Testis (tissue), 2 donors: ENCODE results near the gene BCL11B.

Experiments
- CTCF ChIP-seq, 3 experiments: fragments of 450-650 bp in 2 of 3; fragments of 200-600 bp in 1 of 3; sonication (generic) in 1 of 3; IDR thresholded peaks; one replicate each; pipeline ENCODE4 v1.5.1; 2016 to 2019; ENCODE audit warnings: antibody characterized with exemption in 3 of 3, mild to moderate bottlenecking in 2 of 3, moderate library complexity in 1 of 3
- POLR2A ChIP-seq: fragments of 450-650 bp; IDR thresholded peaks from one replicate; pipeline ENCODE4 v1.6.1; 2017; ENCODE audit warnings: antibody characterized with exemption, mild to moderate bottlenecking, moderate library complexity

- no peak for TF ChIP-seq POLR2A
- no peak for TF ChIP-seq CTCF (IDR thresholded peaks at IDR 0.05)
Measured at GRCh38 chr14:99275222-99275584, 3.2 kb upstream of the BCL11B start.
